ENCODE results near the gene MPP2. TPM values are rescaled to one million over a fixed set of nuclear protein-coding genes. Genes with fewer than 3 reads are reported as not detected.

The MPP2 gene
- total RNA-seq, 2 experiments from 2014 or later: 3.5 to 4.0 TPM

DNA sequence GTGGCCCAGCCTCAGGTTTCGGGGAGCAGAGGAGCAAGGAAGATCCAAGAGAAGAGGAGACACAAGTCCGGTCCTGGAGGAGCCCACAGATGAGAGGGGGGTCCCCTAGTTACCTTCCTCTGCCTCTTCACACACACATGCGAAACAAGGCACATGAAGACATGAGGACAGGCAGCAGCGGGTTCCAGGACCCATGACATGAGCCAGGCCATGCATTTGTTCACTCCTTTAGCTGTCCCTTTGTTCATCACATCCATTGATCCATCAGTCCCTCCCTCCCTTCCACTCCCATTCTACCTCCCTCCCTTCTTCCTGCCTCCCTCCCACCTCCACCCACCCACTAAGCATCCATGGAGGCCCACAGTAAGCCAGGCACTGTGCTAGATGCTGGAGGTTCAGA is 25.6 kb upstream of the MPP2 start:
- Mint-ChIP-seq H3K36me3 (ENCODE audit: low read depth) (no peaks in the 10 kb centered on the region), H3K27ac (no peak overlapping the region), H3K4me1 (ENCODE audit: low read depth) (peaks cover 15% of the 10 kb centered on the region), H3K27me3 (peaks cover 9% of the 10 kb centered on the region), H3K4me3 (no peak overlapping the region), H3K9me3 (no peaks in the 10 kb centered on the region)
- POLR2A ChIA-PET: no interaction called here
- intact Hi-C loops (cut with DNase I, micrococcal nuclease): no loop called here
- Histone ChIP-seq H3K27ac (ENCODE audit: low read depth in 1 of 2, low read length in 2 of 2) (no peak overlapping the region), H3K4me3 (ENCODE audit: low read length) (no peak overlapping the region), H3K9me3 (ENCODE audit: control insufficient read depth in 1 of 2, insufficient read depth in 1 of 2, low read length in 2 of 2) (no peaks in the 10 kb centered on the region), H3K36me3 (ENCODE audit: insufficient read depth, low read length) (no peaks in the 10 kb centered on the region), H3K27me3 (ENCODE audit: control insufficient read depth in 1 of 2, insufficient read depth in 2 of 2, low read length in 2 of 2) (no peaks in the 10 kb centered on the region), H3K4me1 (ENCODE audit: insufficient read depth, low read length) (peaks cover 11% of the 10 kb centered on the region)
- DNase-seq: no peak
- ATAC-seq (ENCODE audit: poor library complexity): no peak
- CTCF ChIA-PET: no interaction called here
- no peak for TF ChIP-seq CTCF (IDR thresholded peaks at IDR 0.05)

GRCh38 chr17:43932357-43932756 is 25.0 kb upstream of the MPP2 start:
- H3K9me3 Mint-ChIP-seq: no peaks in the 10 kb centered on the region
- CTCF ChIA-PET: no interaction called here
- Histone ChIP-seq H3K27ac (ENCODE audit: low read depth in 1 of 2, low read length in 2 of 2) (no peak overlapping the region), H3K4me3 (ENCODE audit: low read length) (no peak overlapping the region), H3K4me1 (ENCODE audit: insufficient read depth, low read length) (peaks cover 10% of the 10 kb centered on the region), H3K9me3 (ENCODE audit: control insufficient read depth in 1 of 2, insufficient read depth in 1 of 2, low read length in 2 of 2) (no peaks in the 10 kb centered on the region), H3K36me3 (ENCODE audit: insufficient read depth, low read length) (no peaks in the 10 kb centered on the region), H3K27me3 (ENCODE audit: control insufficient read depth in 1 of 2, insufficient read depth in 2 of 2, low read length in 2 of 2) (no peaks in the 10 kb centered on the region)
- H3K27me3 Mint-ChIP-seq: peaks cover 8% of the 10 kb centered on the region
- DNase-seq: no peak
- H3K4me3 Mint-ChIP-seq: no peak overlapping the region
- POLR2A ChIA-PET: no interaction called here
- ATAC-seq (ENCODE audit: poor library complexity): no peak
- intact Hi-C loops (cut with DNase I, micrococcal nuclease): no loop called here
- no peak overlapping the region for H3K27ac Mint-ChIP-seq
- peaks cover 20% of the 10 kb centered on the region for H3K4me1 Mint-ChIP-seq (ENCODE audit: low read depth)
- H3K36me3 Mint-ChIP-seq (ENCODE audit: low read depth): no peaks in the 10 kb centered on the region
- TF ChIP-seq CTCF (IDR thresholded peaks at IDR 0.05): no peak

GRCh38 chr17:43931062-43931571 is 23.8 kb upstream of the MPP2 start:
- Mint-ChIP-seq H3K36me3 (ENCODE audit: low read depth) (no peaks in the 10 kb centered on the region), H3K27ac (no peak overlapping the region), H3K9me3 (no peaks in the 10 kb centered on the region), H3K27me3 (no peaks in the 10 kb centered on the region), H3K4me3 (no peak overlapping the region), H3K4me1 (ENCODE audit: low read depth) (peaks cover 23% of the 10 kb centered on the region)
- no peaks in the 10 kb centered on the region for H3K36me3 ChIP-seq (ENCODE audit: insufficient read depth, low read length)
- CTCF ChIA-PET: no interaction called here
- H3K9me3 ChIP-seq (ENCODE audit: control insufficient read depth in 1 of 2, insufficient read depth in 1 of 2, low read length in 2 of 2): no peaks in the 10 kb centered on the region
- H3K4me3 ChIP-seq (ENCODE audit: low read length): no peak overlapping the region
- ATAC-seq (ENCODE audit: poor library complexity) (no peak), DNase-seq (no peak)
- POLR2A ChIA-PET: no interaction called here
- TF ChIP-seq CTCF (IDR thresholded peaks at IDR 0.05): no peak
- peaks cover 17% of the 10 kb centered on the region for H3K4me1 ChIP-seq (ENCODE audit: insufficient read depth, low read length)
- no peak overlapping the region for H3K27ac ChIP-seq (ENCODE audit: low read depth in 1 of 2, low read length in 2 of 2)
- intact Hi-C loops (cut with DNase I, micrococcal nuclease): no loop called here
- peaks cover 0 to 4% of the 10 kb centered on the region in 2 experiments for H3K27me3 ChIP-seq (ENCODE audit: control insufficient read depth in 1 of 2, insufficient read depth in 2 of 2, low read length in 2 of 2)
